ENCODE data around the gene SLC24A3. TPM values are rescaled to one million over a fixed set of nuclear protein-coding genes. Genes with fewer than 3 reads are reported as not detected.

The SLC24A3 gene
- total and polyA plus RNA-seq, 2 of the 13 experiments (the other 11 are each of a cell fraction or from before 2014, with no cell fraction given): not detected

DNA sequence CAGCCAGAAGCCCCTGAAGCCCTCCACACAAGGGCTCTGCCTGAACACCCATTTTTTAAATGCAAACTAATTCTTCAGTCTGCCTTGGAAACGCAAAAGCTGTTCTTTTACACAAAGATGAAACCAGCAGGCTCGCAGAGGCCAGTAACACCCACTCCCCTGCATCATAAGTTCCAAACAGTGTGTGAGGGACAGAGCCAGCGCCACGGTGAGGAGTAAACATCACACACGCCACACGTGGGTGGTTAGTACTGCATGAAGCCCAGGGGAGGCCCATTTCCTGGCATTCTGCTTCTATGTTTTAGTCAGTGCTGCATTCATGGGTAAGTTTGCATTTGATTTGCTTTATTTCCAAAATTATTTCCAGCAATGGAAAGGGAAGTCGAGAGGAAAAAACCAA lies 327.9 kb downstream of the SLC24A3 start:
- H2AFZ ChIP-seq (ENCODE audit: low read length): no peak overlapping the region
- FAIRE-seq (no peak), DNase-seq (ENCODE audit: low spot score) (no peak), ATAC-seq (no peak)
- 12% methylated on average over 7 of the region's 7 CpGs for WGBS (ENCODE audit: low lambda C conversion rate)
- ChIA-PET POLR2A (no interaction called here), CTCF (ENCODE audit: low intra/inter-chr PET ratio, low total read pairs) (no interaction called here)
- no peak overlapping the region for H3K4me2 ChIP-seq (ENCODE audit: low read depth, low read length)
- intact Hi-C loops (cut with micrococcal nuclease; ENCODE audit: unreplicated experiment): no loop called here
- H3K4me1 ChIP-seq (ENCODE audit: insufficient read depth, low read length): no peaks in the 10 kb centered on the region
- no TSS peak for BruUV-seq (replicated peaks)
- peaks cover 0 to 19% of the 10 kb centered on the region in 2 experiments; a peak in 2 of 5 replicates for H3K27me3 ChIP-seq (ENCODE audit: control insufficient read depth in 1 of 2, insufficient read depth in 2 of 2, low read length in 2 of 2)
- no peak overlapping the region for H3K4me3 ChIP-seq (replicated peaks in 1 of 3; ENCODE audit: insufficient read depth in 1 of 3, low read depth in 2 of 3, low read length in 3 of 3)
- no peak overlapping the region for H3K27ac ChIP-seq (ENCODE audit: extremely low read length, insufficient read depth, low read length)
- H3K9ac ChIP-seq (ENCODE audit: insufficient read depth, low read depth, low read length): no peak overlapping the region
- H3K36me3 ChIP-seq (replicated peaks in 1 of 2; ENCODE audit: control insufficient read depth in 1 of 2, insufficient read depth in 2 of 2, low read length in 2 of 2): no peaks in the 10 kb centered on the region
- no peaks in the 10 kb centered on the region for H3K79me2 ChIP-seq (ENCODE audit: insufficient read depth, low read length)
- H4K20me1 ChIP-seq (ENCODE audit: insufficient read depth, low read length): no peaks in the 10 kb centered on the region
- in situ Hi-C loops (cut with HindIII; ENCODE audit: extremely low pct_ligation_motif_present, low pct_unique_long_range_greater_than_20kb): no loop called here
- peaks cover under 1% of the 10 kb centered on the region; the same call in 1 of the 2 replicates for H3K9me3 ChIP-seq (ENCODE audit: low read length)
- TF ChIP-seq, protein P1, sequence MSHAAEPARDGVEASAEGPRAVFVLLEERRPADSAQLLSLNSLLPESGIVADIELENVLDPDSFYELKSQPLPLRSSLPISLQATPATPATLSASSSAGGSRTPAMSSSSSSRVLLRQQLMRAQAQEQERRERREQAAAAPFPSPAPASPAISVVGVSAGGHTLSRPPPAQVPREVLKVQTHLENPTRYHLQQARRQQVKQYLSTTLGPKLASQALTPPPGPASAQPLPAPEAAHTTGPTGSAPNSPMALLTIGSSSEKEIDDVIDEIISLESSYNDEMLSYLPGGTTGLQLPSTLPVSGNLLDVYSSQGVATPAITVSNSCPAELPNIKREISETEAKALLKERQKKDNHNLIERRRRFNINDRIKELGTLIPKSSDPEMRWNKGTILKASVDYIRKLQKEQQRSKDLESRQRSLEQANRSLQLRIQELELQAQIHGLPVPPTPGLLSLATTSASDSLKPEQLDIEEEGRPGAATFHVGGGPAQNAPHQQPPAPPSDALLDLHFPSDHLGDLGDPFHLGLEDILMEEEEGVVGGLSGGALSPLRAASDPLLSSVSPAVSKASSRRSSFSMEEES (CRISPR knock-in tag; IDR thresholded peaks at IDR 0.05): no peak
- TF ChIP-seq KDM5B (CRISPR knock-in tag; IDR thresholded peaks at IDR 0.05; ENCODE audit: borderline replicate concordance): no peak
- TF ChIP-seq TRIM24 (CRISPR knock-in tag; IDR thresholded peaks at IDR 0.05): no peak
- TF ChIP-seq SSRP1 (CRISPR knock-in tag; IDR thresholded peaks at IDR 0.05): no peak
- TF ChIP-seq, protein P2, sequence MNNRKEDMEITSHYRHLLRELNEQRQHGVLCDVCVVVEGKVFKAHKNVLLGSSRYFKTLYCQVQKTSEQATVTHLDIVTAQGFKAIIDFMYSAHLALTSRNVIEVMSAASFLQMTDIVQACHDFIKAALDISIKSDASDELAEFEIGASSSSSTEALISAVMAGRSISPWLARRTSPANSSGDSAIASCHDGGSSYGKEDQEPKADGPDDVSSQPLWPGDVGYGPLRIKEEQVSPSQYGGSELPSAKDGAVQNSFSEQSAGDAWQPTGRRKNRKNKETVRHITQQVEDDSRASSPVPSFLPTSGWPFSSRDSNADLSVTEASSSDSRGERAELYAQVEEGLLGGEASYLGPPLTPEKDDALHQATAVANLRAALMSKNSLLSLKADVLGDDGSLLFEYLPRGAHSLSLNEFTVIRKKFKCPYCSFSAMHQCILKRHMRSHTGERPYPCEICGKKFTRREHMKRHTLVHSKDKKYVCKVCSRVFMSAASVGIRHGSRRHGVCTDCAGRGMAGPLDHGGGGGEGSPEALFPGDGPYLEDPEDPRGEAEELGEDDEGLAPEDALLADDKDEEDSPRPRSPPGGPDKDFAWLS (CRISPR knock-in tag; IDR thresholded peaks at IDR 0.05; ENCODE audit: borderline replicate concordance): no peak
- TF ChIP-seq ZNF780A (CRISPR knock-in tag; IDR thresholded peaks at IDR 0.05): no peak
- TF ChIP-seq DPF2 (CRISPR knock-in tag; IDR thresholded peaks at IDR 0.05; ENCODE audit: borderline replicate concordance, low read depth): no peak
- no peak for TF ChIP-seq CREB3 (CRISPR knock-in tag; IDR thresholded peaks at IDR 0.05)
- no peak for TF ChIP-seq ZFAT (CRISPR knock-in tag; conservative IDR thresholded peaks at IDR 0.05)
- TF ChIP-seq, protein P3, sequence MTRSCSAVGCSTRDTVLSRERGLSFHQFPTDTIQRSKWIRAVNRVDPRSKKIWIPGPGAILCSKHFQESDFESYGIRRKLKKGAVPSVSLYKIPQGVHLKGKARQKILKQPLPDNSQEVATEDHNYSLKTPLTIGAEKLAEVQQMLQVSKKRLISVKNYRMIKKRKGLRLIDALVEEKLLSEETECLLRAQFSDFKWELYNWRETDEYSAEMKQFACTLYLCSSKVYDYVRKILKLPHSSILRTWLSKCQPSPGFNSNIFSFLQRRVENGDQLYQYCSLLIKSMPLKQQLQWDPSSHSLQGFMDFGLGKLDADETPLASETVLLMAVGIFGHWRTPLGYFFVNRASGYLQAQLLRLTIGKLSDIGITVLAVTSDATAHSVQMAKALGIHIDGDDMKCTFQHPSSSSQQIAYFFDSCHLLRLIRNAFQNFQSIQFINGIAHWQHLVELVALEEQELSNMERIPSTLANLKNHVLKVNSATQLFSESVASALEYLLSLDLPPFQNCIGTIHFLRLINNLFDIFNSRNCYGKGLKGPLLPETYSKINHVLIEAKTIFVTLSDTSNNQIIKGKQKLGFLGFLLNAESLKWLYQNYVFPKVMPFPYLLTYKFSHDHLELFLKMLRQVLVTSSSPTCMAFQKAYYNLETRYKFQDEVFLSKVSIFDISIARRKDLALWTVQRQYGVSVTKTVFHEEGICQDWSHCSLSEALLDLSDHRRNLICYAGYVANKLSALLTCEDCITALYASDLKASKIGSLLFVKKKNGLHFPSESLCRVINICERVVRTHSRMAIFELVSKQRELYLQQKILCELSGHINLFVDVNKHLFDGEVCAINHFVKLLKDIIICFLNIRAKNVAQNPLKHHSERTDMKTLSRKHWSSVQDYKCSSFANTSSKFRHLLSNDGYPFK (CRISPR knock-in tag; IDR thresholded peaks at IDR 0.05; ENCODE audit: borderline replicate concordance): no peak
